Uterus (tissue), 2 donors: Measurements from ENCODE around the gene ZNF484.

Experiments used
- POLR2A ChIP-seq, 2 donors: fragments of 450-650 bp; IDR thresholded peaks; one replicate each; pipeline ENCODE4 v1.6.1; 2016; ENCODE audit warnings: antibody characterized with exemption in 2 of 2, mild to moderate bottlenecking in 1 of 2, moderate library complexity in 1 of 2
- TF ChIP-seq, protein P1 (sequence below), 4 experiments: fragments of 200-600 bp in 2 of 4; fragments of 450-650 bp in 2 of 4; sonication (generic) in 2 of 4; IDR thresholded peaks; one replicate each; pipeline ENCODE4 v1.5.1; 2016 to 2019; ENCODE audit warnings: antibody characterized with exemption in 4 of 4, mild to moderate bottlenecking in 2 of 4, moderate library complexity in 1 of 4

DNA sequence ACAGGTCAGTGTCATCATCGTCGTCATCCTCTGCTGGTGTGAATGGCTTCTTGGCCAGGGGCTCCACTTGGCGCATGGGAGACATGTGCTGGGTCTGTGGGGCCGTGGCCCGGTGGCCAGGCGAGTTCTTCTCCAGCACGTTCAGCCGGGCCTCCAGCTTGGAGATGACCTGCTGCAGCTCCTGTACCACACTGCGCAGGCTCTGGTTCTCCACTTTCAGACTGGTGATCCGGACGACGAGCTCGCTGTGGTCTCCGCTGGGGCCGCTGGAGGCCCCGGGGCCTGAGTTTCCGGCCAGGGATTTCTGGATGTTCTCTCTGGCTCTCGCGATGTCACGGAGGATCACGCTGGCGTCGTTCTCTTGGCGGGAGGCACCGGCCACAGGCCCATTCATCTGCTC, 40.6 kb downstream of the ZNF484 start:
- TF ChIP-seq, protein P1, sequence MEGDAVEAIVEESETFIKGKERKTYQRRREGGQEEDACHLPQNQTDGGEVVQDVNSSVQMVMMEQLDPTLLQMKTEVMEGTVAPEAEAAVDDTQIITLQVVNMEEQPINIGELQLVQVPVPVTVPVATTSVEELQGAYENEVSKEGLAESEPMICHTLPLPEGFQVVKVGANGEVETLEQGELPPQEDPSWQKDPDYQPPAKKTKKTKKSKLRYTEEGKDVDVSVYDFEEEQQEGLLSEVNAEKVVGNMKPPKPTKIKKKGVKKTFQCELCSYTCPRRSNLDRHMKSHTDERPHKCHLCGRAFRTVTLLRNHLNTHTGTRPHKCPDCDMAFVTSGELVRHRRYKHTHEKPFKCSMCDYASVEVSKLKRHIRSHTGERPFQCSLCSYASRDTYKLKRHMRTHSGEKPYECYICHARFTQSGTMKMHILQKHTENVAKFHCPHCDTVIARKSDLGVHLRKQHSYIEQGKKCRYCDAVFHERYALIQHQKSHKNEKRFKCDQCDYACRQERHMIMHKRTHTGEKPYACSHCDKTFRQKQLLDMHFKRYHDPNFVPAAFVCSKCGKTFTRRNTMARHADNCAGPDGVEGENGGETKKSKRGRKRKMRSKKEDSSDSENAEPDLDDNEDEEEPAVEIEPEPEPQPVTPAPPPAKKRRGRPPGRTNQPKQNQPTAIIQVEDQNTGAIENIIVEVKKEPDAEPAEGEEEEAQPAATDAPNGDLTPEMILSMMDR (IDR thresholded peaks at IDR 0.05) = no peak
- no peak for TF ChIP-seq POLR2A (IDR thresholded peaks at IDR 0.05)
